ENCODE results near the gene PVALB. TPM values are rescaled to one million over a fixed set of nuclear protein-coding genes. Genes with fewer than 3 reads are reported as not detected.

Gene PVALB
- total RNA-seq, 3 donors from 2014 or later: 1.8 TPM; not detected in 2

DNA sequence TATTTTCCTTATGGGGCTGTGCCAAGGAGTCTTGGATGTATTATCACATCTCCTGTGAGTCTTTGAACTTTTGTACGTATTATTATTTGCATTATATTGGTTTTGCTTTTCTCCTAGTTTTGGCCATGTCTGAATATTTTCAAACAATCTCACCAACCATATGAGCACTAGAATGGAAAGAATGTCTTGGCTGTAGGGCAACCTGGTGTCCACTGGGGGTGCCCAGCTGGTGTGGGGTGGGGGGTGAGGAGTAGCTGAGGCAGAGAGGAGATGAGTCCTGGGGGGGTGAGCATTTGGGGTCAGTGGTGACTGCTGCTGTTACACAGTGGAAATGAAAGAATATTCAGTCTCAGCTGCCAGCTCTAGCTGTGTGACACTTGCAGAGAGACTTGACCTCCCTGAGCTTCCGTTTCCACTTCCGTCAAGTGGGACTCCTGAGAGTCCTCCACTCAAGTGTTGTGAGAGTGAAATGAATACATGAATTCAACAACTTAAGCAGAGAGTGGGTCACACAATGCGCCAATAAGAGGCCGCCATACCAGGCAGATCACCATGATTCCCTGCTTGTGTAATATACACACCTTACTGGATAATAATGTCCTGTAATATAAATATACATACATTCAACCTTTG is 12.7 kb upstream of the PVALB start:
- no peak for DNase-seq (ENCODE audit: low spot score in 2 of 2)
- TF ChIP-seq POLR2A (IDR thresholded peaks at IDR 0.05): no peak
- TF ChIP-seq, protein P1, sequence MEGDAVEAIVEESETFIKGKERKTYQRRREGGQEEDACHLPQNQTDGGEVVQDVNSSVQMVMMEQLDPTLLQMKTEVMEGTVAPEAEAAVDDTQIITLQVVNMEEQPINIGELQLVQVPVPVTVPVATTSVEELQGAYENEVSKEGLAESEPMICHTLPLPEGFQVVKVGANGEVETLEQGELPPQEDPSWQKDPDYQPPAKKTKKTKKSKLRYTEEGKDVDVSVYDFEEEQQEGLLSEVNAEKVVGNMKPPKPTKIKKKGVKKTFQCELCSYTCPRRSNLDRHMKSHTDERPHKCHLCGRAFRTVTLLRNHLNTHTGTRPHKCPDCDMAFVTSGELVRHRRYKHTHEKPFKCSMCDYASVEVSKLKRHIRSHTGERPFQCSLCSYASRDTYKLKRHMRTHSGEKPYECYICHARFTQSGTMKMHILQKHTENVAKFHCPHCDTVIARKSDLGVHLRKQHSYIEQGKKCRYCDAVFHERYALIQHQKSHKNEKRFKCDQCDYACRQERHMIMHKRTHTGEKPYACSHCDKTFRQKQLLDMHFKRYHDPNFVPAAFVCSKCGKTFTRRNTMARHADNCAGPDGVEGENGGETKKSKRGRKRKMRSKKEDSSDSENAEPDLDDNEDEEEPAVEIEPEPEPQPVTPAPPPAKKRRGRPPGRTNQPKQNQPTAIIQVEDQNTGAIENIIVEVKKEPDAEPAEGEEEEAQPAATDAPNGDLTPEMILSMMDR (IDR thresholded peaks at IDR 0.05): no peak
- no peak for TF ChIP-seq POLR2AphosphoS5 (IDR thresholded peaks at IDR 0.05)
- intact Hi-C loops (cut with DNase I; ENCODE audit: low total_unique reads): no loop called here
- H3K36me3 ChIP-seq: no peaks in the 10 kb centered on the region
- H3K9me3 ChIP-seq: no peaks in the 10 kb centered on the region
- no peaks in the 10 kb centered on the region for H3K27me3 ChIP-seq
- H3K4me1 ChIP-seq: no peaks in the 10 kb centered on the region
- no peak overlapping the region for H3K27ac ChIP-seq
- no peak overlapping the region for H3K4me3 ChIP-seq

DNA sequence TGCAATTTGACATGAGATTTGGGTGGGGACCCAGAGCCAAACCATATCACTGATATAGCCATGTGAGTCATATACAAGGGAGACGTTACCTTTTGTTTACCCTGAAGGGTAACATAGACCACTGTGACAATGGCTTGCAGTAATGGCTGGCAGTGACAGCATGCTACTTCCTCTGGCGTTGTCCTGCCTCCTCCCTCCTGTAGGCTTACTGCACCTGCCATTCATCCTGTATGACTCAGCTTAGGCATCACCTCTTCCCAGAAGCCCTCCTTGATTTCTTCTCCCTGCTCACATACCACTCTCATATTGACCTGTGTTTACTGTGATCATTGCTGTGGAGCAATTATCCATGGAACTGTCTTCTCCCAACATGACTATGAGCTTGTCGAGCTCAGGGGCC is 12.0 kb upstream of the PVALB start:
- Histone ChIP-seq H3K4me1 (no peaks in the 10 kb centered on the region), H3K27me3 (peaks cover 0 to 5% of the 10 kb centered on the region in 2 donors), H3K4me3 (no peak overlapping the region), H3K36me3 (no peaks in the 10 kb centered on the region), H3K27ac (no peak overlapping the region), H3K9me3 (no peaks in the 10 kb centered on the region)
- TF ChIP-seq, protein P1 (IDR thresholded peaks at IDR 0.05): no peak
- no peak for TF ChIP-seq POLR2AphosphoS5 (IDR thresholded peaks at IDR 0.05)
- TF ChIP-seq POLR2A (IDR thresholded peaks at IDR 0.05): no peak
- no peak for DNase-seq (ENCODE audit: low spot score in 2 of 2)
- intact Hi-C loops (cut with DNase I; ENCODE audit: low total_unique reads): no loop called here

DNA sequence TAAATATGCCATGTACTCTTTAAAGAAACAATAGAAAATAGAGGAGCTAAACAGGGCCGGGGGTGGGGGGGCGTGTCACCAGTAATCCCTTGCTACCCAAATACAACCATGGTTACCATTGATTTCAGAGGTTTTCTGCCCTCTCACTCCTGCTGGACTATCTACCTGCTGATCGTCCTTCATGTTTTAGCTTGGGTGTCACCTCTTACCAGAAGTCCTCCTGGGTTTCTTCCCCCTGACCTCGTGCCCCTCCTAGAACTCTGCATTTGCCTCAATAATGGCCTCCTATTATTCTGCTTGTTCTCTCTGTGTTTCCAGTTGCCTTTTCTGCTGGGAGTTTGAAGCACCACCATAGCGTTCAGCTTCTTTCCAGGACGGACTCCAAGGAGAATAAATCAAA is 9.4 kb upstream of the PVALB start:
- no peaks in the 10 kb centered on the region for H3K9me3 ChIP-seq
- TF ChIP-seq POLR2AphosphoS5 (IDR thresholded peaks at IDR 0.05): no peak
- TF ChIP-seq POLR2A (IDR thresholded peaks at IDR 0.05): no peak
- TF ChIP-seq, protein P1 (IDR thresholded peaks at IDR 0.05): no peak
- peaks cover 0 to 11% of the 10 kb centered on the region in 2 donors for H3K27me3 ChIP-seq
- intact Hi-C loops (cut with DNase I; ENCODE audit: low total_unique reads): no loop called here
- no peak for DNase-seq (ENCODE audit: low spot score in 2 of 2)
- H3K27ac ChIP-seq: no peak overlapping the region
- H3K4me3 ChIP-seq: no peak overlapping the region
- H3K4me1 ChIP-seq: no peaks in the 10 kb centered on the region
- H3K36me3 ChIP-seq: no peaks in the 10 kb centered on the region

DNA sequence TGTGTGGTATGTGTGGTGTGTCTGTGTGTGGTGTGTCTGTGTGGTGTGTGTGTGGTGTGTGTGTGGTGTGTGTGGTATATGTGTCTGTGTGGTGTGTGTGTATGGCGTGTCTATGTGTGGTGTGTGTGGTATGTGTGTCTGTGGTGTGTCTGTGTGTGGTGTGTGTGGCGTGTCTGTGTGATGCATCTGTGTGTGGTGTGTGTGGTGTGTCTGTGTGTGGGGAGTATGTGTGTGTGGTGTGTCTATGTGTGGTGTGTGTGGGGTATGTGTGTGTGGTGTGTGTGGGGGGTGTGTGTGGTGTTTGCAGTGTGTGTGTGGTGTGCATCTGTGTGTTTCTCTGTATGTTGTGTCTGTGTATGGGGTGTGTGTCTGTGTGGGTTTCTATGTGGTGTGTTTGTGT is 7.8 kb upstream of the PVALB start:
- Histone ChIP-seq H3K4me3 (no peak overlapping the region), H3K27me3 (peaks cover 0 to 22% of the 10 kb centered on the region in 2 donors), H3K36me3 (no peaks in the 10 kb centered on the region), H3K9me3 (no peaks in the 10 kb centered on the region), H3K27ac (no peak overlapping the region), H3K4me1 (no peaks in the 10 kb centered on the region)
- TF ChIP-seq, protein P1 (IDR thresholded peaks at IDR 0.05): no peak
- DNase-seq (ENCODE audit: low spot score in 2 of 2): no peak
- intact Hi-C loops (cut with DNase I; ENCODE audit: low total_unique reads): no loop called here

DNA sequence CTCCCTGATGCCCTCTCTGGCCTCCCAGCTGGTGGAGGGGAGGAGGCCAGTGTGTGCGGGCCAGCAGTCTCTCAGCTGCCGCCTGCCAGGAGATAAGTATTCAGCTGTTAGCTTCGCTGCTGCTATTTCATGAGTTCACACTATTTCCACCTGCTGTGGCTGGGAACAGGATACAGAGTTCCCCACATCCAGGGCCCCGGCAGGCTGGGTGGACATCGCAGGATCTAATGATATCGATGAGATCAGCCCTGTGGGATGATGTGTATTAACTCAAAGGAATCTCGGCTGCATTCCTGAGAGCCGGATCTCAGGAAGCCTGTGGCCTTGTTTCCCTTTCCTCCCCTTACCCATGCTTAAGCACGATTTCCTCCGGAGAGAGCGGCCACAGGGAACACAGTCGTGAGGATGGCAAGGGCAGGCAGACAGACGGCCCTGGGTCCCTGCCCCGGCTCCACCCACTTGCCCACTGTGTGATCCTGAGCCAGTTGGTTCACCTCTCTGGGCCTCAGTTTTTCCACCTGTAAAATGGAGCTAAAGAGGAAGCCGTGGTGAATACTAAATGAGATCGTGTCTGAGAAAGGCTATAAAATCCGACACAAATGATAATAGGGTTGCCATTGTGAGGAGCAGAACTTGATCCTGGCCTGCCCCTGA is 6.5 kb upstream of the PVALB start:
- TF ChIP-seq POLR2AphosphoS5 (IDR thresholded peaks at IDR 0.05): no peak
- TF ChIP-seq, protein P1 (IDR thresholded peaks at IDR 0.05): no peak
- TF ChIP-seq POLR2A (IDR thresholded peaks at IDR 0.05): no peak
- no peaks in the 10 kb centered on the region for H3K4me1 ChIP-seq
- DNase-seq (ENCODE audit: low spot score in 2 of 2): no peak
- H3K4me3 ChIP-seq: no peak overlapping the region
- no peak overlapping the region for H3K27ac ChIP-seq
- intact Hi-C loops (cut with DNase I; ENCODE audit: low total_unique reads): no loop called here
- no peaks in the 10 kb centered on the region for H3K9me3 ChIP-seq
- peaks cover 0 to 35% of the 10 kb centered on the region in 2 donors for H3K27me3 ChIP-seq
- no peaks in the 10 kb centered on the region for H3K36me3 ChIP-seq
